HG02840 (cell line): ENCODE results near the gene VAV2.

Source experiments
- ATAC-seq: cut with Tn5 transposase; IDR thresholded peaks from one replicate; pipeline ENCODE4 v1.9.1; 2021; ENCODE audit warnings: mild to moderate bottlenecking, moderate library complexity, moderate number of reproducible peaks; ENCODE audit not compliant: unreplicated experiment, low FRiP score

VAV2 gene

GRCh38 chr9:133780404-133780945 lies 211.6 kb downstream of the VAV2 start:
- no peak for ATAC-seq

- no peak for ATAC-seq
These were observed 212.4 kb downstream of the VAV2 start for GRCh38 chr9:133779516-133780403.

- no peak for ATAC-seq
These were observed 213.0 kb downstream of the VAV2 start for GRCh38 chr9:133779081-133779480.

GRCh38 chr9:133778336-133779013 lies 213.6 kb downstream of the VAV2 start:
- no peak for ATAC-seq

GRCh38 chr9:133777871-133778270 lies 214.3 kb downstream of the VAV2 start:
- ATAC-seq: no peak

- no peak for ATAC-seq
These were observed 214.9 kb downstream of the VAV2 start for GRCh38 chr9:133777068-133777791.

GRCh38 chr9:133775951-133776905 lies 215.9 kb downstream of the VAV2 start:
- ATAC-seq: no peak

- ATAC-seq: no peak
These were observed 216.8 kb downstream of the VAV2 start for GRCh38 chr9:133775291-133775690.

- ATAC-seq: no peak
These were observed 217.3 kb downstream of the VAV2 start for GRCh38 chr9:133774799-133775198.

- no peak for ATAC-seq
These were observed 218.1 kb downstream of the VAV2 start for GRCh38 chr9:133773889-133774655.

GRCh38 chr9:133772581-133772980 lies 219.5 kb downstream of the VAV2 start:
- no peak for ATAC-seq

GRCh38 chr9:133771486-133772482 lies 220.3 kb downstream of the VAV2 start:
- ATAC-seq: no peak

GRCh38 chr9:133770076-133770777 lies 221.9 kb downstream of the VAV2 start:
- ATAC-seq: no peak

GRCh38 chr9:133769511-133770075 lies 222.5 kb downstream of the VAV2 start:
- no peak for ATAC-seq

- ATAC-seq: no peak
These were observed 223.1 kb downstream of the VAV2 start for GRCh38 chr9:133768859-133769510.

GRCh38 chr9:133768371-133768858 lies 223.7 kb downstream of the VAV2 start:
- no peak for ATAC-seq
